ENCODE data around the gene POC1B. TPM values are rescaled to one million over a fixed set of nuclear protein-coding genes. Genes with fewer than 3 reads are reported as not detected.

Gene POC1B
- total RNA-seq (10 to 100 TPM in 1 of 2 donors, 1 to 10 TPM in 1; 10.0 to 28.2 TPM), polyA plus RNA-seq (1 to 10 TPM; 5.0 to 5.2 TPM)

- Histone ChIP-seq H3K9ac (ENCODE audit: low read depth in 1 of 2, low read length in 2 of 2) (peak within 1 kb of the TSS; percentile 87 to 96), H3K27ac (ENCODE audit: low read depth in 1 of 2, low read length in 2 of 2) (peak within 1 kb of the TSS; percentile 93 to 97), H3K27me3 (ENCODE audit: control insufficient read depth in 4 of 4, insufficient read depth in 4 of 4, low read length in 3 of 4) (no peaks in the 10 kb centered on the region), H3K4me1 (ENCODE audit: control insufficient read depth in 4 of 4, insufficient read depth in 4 of 4, low read length in 3 of 4) (peaks cover 5 to 40% (median 36%) of the 10 kb centered on the region in 4 donors), H3K4me3 (ENCODE audit: low read depth in 1 of 3, low read length in 3 of 3) (peak within 1 kb of the TSS; percentile 73 to 89 (median 87)), H3K9me3 (ENCODE audit: control insufficient read depth in 4 of 4, low read length in 3 of 4) (no peaks in the 10 kb centered on the region), H3K36me3 (ENCODE audit: control insufficient read depth in 4 of 4, insufficient read depth in 3 of 4, low read depth in 1 of 4, low read length in 3 of 4) (no peaks in the 10 kb centered on the region)
- TF ChIP-seq GABPA (IDR thresholded peaks at IDR 0.05 in 1 of 2, conservative IDR thresholded peaks at IDR 0.05 in 1 of 2) (peak in 1 of 2 donors; percentile 36), NR2F2 (IDR thresholded peaks at IDR 0.05) (no peak), EGR1 (IDR thresholded peaks at IDR 0.05; ENCODE audit: low read depth in 2 of 2) (peak in 1 of 2 donors; percentile 34), CTCF (IDR thresholded peaks at IDR 0.05; ENCODE audit: low read depth, low read length, missing input control) (no peak), REST (IDR thresholded peaks at IDR 0.05) (peak; percentile 13), YY1 (IDR thresholded peaks at IDR 0.05) (peak; percentile 85), RAD21 (IDR thresholded peaks at IDR 0.05) (peak in 1 of 2 donors; percentile 25), FOXA2 (IDR thresholded peaks at IDR 0.05) (no peak), ATF3 (IDR thresholded peaks at IDR 0.05) (no peak), HNF4G (IDR thresholded peaks at IDR 0.05) (no peak), FOXA1 (IDR thresholded peaks at IDR 0.05) (no peak), TAF1 (conservative IDR thresholded peaks at IDR 0.05) (no peak), MAX (IDR thresholded peaks at IDR 0.05) (peak; percentile 99), ZBTB33 (IDR thresholded peaks at IDR 0.05) (peak; percentile 48), RXRA (IDR thresholded peaks at IDR 0.05) (peak; percentile 39 to 44), HNF4A (conservative IDR thresholded peaks at IDR 0.05) (no peak), JUND (IDR thresholded peaks at IDR 0.05) (no peak), SP1 (IDR thresholded peaks at IDR 0.05) (no peak)
- 1% methylated on average over 39 of the region's 39 CpGs for WGBS
- DNase-seq (ENCODE audit: low spot score): peak; percentile 88
Observed at GRCh38 chr12:89525824-89526770, at the start of gene POC1B. Gene POC1B, minus strand, starts transcription at chr12:89526047. Its CDS starts 152 bp downstream, at chr12:89525895.
